Measurements from ENCODE around the gene CYB5A.
"Not testable (repeated sequence)": the region's sequence is repeated elsewhere in the genome, so short reads cannot be mapped to it uniquely, and the experiment has no call there.

Gene CYB5A

DNA sequence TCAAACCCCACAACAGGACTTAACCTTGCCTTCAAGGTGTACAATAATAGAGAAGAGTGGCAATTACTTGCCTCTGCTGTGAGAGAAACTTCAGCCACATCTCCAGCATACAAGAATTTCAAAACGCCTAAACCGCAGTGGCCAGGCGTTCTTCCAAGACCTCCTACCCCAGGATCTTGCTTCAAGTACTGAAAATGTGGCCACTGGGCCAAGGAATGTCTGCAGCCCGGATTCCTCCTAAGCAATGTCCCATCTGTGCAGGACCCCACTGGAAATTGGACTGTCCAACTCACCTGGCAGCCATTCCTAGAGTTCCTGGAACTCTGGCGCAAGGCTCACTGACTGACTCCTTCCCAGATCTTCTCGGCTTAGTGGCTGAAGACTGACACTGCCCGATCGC is 2.8 kb upstream of the CYB5A start:
- DNase-seq (ENCODE audit: low read depth), result no peak

GRCh38 chr18:74292982-74293381 is 1.2 kb upstream of the CYB5A start:
- DNase-seq (ENCODE audit: low read depth), result not testable (repeated sequence)

DNA sequence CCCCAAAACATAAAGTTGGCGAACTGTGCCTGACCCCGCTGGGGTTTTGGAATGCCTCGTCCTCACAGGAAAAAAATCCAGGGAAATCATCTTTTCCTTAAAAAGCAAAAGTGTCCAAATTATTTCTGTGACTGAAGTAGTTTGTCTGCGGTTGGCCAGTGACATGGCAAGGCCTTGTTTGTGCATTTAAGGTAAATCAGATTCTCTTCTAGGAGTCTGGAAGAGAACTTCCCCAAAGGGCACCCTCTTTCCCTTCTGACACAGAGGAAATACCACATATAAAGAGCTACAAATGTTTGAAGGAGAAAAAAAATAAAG is 737 bp upstream of the CYB5A start:
- no peak for DNase-seq (ENCODE audit: low read depth)

GRCh38 chr18:74291472-74291770 is 342 bp downstream of the CYB5A start:
- DNase-seq (ENCODE audit: low read depth), result no peak

GRCh38 chr18:74290794-74291471 is 830 bp downstream of the CYB5A start:
- DNase-seq (ENCODE audit: low read depth), result no peak

DNA sequence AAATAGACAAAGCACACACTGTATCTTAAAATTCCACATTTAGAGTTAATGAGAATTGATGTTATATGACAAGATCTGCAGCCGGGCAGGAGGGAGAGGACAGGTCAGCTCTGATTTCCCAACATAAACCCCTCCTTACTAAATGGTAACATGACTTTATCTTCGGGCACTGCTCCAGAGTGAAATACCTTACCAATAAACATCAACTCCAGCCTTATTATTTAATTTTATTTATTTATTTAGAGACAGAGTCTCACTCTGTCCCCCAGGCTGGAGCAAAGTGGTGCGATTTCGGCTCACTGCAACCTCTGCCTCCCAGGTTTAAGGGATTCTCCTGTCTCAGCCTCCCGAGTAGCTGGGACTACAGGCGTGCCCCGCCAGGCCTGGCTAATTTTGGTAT is 1.7 kb downstream of the CYB5A start:
- DNase-seq (ENCODE audit: low read depth), result no peak

GRCh38 chr18:74289137-74289536 is 2.6 kb downstream of the CYB5A start:
- no peak for DNase-seq (ENCODE audit: low read depth)

- DNase-seq (ENCODE audit: low read depth), result no peak
Measured at GRCh38 chr18:74288730-74289129, 3.0 kb downstream of the CYB5A start.

DNA sequence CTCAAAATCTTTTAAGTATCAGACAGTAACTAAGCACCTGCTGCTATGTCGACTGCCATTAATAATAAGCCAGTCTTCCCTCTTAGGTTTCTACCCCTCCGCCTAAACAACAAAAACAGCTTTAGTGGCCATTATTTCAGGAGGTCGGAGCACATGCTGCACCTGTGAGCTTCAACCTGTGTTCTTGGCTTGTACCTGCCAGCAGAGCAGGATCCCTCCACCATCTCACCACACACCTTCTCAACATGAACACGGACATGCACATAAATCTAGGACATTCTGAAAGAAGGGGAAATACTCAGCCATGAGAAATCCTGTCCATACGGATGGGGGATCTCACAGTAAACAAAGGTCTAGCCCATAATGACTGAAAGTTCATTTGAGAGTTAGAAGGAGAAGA is 3.7 kb downstream of the CYB5A start:
- no peak for DNase-seq (ENCODE audit: low read depth)

DNA sequence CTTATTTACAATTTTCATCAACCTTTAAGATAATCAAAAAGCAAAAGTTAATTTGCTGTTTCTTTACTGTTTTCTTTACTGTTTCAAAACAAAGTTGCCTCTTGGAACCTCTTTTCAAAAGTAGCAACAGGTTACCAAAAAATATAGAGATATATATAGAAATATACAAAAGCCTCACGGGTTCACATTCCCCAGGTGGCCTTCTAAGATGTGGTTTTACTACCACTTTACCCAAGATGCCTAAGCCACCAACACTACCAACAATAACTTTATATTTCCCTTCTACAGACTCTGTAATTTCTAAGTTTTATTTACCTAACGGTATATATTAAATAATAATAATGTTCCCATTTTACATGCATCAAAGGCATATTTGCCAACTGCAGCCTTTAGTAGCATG is 4.9 kb downstream of the CYB5A start:
- no peak for DNase-seq (ENCODE audit: low read depth)

- no peak for DNase-seq (ENCODE audit: low read depth)
Measured at GRCh38 chr18:74286106-74286855, 5.5 kb downstream of the CYB5A start.

- DNase-seq (ENCODE audit: low read depth), result not testable (repeated sequence)
Measured at GRCh38 chr18:74285583-74285982, 6.2 kb downstream of the CYB5A start.

GRCh38 chr18:74284980-74285355 is 6.8 kb downstream of the CYB5A start:
- no peak for DNase-seq (ENCODE audit: low read depth)

GRCh38 chr18:74284191-74284979 is 7.4 kb downstream of the CYB5A start:
- no peak for DNase-seq (ENCODE audit: low read depth)

DNA sequence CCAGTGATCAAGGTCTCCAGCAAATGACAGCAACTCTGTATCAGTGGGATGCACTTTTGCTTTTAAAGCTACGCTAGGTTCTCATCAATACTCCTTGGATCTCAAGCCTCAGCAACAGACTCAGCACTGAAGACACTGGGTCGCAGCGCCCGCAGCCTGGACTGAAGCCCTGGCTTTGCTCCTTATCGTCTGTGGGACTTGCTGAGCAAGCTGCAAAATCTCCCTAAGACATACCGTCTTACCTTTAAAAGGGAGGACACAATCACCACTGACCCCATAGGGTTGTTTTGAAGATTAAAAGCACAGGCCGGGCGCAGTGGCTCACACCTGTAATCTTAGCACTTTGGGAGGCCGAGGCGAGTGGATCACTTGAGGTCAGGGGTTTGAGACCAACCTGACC is 8.1 kb downstream of the CYB5A start:
- no peak for DNase-seq (ENCODE audit: low read depth)

DNA sequence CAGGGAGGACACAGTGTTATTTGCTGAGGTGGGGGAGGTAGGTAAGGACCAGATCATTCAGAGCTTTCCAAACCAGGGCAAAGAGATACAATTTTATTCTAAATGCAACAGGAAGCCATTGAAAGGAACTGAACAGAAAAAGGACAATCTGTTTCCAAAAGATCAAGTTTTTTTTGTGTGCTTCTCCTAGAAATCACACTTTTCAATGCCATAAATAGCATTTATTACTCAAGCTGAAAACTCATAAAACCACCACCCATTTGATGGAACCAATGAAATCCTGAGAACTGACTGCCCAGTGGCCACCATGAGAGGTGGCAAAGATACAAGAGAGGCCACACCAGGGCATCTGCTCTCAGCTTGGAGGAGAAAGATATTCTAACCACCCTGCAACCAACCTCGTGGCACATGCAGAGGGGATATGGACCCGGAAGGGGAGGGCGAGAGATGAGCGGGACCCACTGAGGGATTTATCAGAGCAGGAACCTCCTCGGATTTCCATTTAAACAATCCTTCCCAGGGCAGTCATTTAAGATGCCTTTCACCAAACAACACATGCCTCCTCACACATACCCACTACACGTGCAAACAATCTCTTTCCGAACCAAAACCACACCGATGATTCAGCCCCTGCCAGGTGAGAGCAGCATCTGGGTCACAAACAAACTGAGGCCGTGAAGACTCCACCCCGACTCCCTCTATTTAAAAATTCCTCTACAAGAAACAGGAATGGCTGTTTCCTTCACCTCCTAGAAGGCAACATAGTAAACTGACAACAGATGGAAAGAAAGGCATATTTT is 8.8 kb downstream of the CYB5A start:
- no peak for DNase-seq (ENCODE audit: low read depth)

DNA sequence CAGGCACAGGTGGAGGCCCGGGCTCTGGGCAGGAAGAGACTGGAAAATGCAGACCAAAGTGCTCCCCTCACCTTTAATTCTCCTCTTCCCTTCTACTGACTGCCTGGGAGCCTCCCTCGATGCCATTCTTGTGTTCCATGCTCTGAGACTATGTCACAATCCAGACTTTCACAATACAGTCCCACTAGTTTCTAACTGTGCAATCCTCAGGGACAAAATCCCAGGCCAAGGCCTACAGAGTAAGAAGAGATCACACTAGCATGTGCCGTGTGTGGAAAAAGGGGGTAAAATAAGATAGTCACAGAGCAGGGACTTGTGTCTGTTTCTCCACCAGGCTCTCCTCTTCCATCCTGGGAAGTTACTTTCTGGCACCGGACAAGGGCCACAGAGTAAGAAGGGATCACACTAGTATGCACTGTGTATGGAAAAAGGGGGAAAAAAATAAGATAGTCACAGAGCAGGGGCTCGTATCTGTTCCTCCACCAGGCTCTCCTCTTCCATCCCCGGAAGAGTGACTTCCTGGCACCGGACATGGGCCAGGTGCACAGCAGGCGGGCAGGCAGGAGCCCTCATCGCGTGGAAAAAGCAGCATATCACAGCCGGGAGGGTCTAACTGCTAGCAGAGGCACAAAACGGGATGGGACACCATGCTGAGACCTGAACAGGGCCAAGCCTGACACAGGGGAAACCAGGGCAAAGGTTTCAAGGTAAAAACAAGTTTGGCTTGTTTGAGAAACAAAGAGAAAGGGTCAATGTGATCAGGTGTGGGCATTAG is 9.6 kb downstream of the CYB5A start:
- no peak for DNase-seq (ENCODE audit: low read depth)

DNA sequence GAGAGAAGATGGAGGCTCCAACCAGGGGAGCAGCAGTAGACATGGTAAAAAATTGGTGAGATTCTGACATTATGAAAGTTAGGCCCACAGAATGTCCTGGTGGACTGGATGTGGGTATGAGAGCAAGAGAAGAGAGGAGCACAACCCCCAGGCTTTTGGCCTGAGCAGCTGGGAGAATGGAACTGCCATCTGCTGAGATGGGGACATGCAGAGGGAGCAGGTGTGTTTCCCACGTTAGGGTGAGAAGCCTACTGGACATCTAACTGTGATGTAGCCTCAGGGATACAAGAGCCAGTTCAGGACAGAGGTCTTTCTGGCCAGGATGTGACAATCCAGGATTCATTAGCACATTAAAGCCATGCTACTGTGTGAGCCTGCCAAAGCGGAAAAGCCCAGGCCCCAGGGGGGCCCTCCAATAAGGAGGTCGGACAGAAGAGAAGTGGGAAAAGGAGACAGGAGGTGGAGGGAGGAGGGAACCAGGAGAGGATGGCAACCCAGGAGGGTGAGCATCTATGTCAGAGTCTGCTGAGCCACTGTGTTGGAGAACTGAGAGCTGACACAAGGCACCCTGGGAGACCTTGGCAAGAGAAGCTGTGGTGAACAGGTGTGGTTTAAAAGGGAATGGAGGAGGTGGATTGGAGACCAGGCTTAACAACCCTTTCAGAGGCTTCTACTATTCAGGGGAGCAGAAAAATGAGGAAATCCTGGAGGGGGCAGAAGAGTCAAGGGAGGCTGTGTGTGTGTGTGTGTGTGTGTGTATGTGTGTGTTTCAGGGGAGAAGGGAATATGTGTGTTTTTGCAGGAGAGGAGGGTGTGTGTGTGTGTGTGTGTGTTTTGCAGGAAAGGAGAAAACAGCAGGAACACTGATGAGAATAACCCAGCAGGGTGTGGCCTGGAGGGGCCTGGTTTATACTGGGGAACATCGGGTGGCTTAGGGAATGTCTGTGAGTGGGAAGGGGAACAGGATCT is 10.5 kb downstream of the CYB5A start:
- DNase-seq (ENCODE audit: low read depth), result no peak

DNA sequence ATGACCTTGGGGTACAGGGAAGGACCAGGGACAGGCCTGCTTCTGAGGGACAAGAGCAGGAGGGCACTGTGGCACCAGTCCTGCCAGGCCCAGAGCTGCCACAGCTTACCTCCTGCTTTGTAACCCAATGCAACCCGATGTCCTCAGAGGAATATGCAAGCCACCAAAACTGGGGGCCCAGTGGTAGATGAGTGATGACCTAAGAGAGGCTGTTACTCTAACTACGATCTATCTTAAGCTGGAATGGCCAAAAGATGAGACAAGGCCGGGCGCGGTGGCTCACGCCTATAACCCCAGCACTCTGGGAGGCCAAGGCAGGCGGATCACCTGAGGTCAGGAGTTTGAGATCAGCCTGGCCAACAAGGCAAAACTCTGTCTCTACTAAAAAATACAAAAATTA is 12.8 kb downstream of the CYB5A start:
- no peak for DNase-seq (ENCODE audit: low read depth)

GRCh38 chr18:74278058-74278457 is 13.7 kb downstream of the CYB5A start:
- no peak for DNase-seq (ENCODE audit: low read depth)

GRCh38 chr18:74277296-74277695 is 14.5 kb downstream of the CYB5A start:
- no peak for DNase-seq (ENCODE audit: low read depth)
